ENCODE results near the gene MITF. TPM values are rescaled to one million over a fixed set of nuclear protein-coding genes. Genes with fewer than 3 reads are reported as not detected.

MITF gene
- polyA plus RNA-seq, 3 donors from 2014 or later, result 0.68 to 2.3 TPM; not detected in 1

GRCh38 chr3:69772152-69772867 is 33.0 kb downstream of the MITF start:
- no peaks in the 10 kb centered on the region for H3K27me3 Mint-ChIP-seq (ENCODE audit: low read depth in 3 of 3)

GRCh38 chr3:69774029-69774428 is 34.8 kb downstream of the MITF start:
- no peak overlapping the region for H3K27ac Mint-ChIP-seq
- H3K36me3 Mint-ChIP-seq, result no peaks in the 10 kb centered on the region
- no peak for DNase-seq
- H3K4me3 Mint-ChIP-seq, result no peak overlapping the region
- H3K27me3 Mint-ChIP-seq (ENCODE audit: low read depth in 3 of 3), result peaks cover 0 to 4% (median 0%) of the 10 kb centered on the region in 3 donors
- H3K4me1 Mint-ChIP-seq, result no peaks in the 10 kb centered on the region
- peaks cover 0 to 3% (median 0%) of the 10 kb centered on the region in 6 donors for H3K9me3 Mint-ChIP-seq

More at GRCh38 chr3:69772152-69772867, 33.0 kb downstream of the MITF start:
- no peak for DNase-seq
- H3K4me3 Mint-ChIP-seq, result no peak overlapping the region
- peaks cover 0 to 7% (median 0%) of the 10 kb centered on the region in 6 donors for H3K9me3 Mint-ChIP-seq
- H3K4me1 Mint-ChIP-seq, result no peaks in the 10 kb centered on the region
- no peak overlapping the region for H3K27ac Mint-ChIP-seq
- no peaks in the 10 kb centered on the region for H3K36me3 Mint-ChIP-seq

DNA sequence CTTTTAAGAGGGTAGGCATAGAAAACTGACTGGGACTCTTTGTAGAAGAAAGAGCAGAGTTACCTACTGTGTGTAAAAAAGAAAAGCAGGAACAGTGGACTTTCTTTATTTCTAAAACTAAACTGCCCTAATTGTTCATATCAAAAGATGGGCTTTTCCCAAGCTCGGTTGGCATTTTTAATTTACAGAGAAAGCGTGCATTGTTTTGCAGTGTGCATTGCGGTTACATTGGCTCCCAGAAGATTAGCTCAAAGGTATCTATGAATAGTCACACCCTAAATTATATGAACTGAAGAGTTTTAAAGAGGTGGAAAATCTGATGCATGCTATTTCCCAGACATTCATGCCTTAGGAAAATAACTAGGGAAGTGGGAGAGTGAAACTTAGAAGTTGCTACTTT is 36.5 kb downstream of the MITF start:
- Mint-ChIP-seq H3K36me3 (no peaks in the 10 kb centered on the region), H3K4me1 (no peaks in the 10 kb centered on the region), H3K27ac (no peak overlapping the region), H3K27me3 (ENCODE audit: low read depth in 3 of 3) (peaks cover 0 to 4% (median 1%) of the 10 kb centered on the region in 3 donors), H3K4me3 (no peak overlapping the region), H3K9me3 (peaks cover 0 to 5% (median 0%) of the 10 kb centered on the region in 6 donors)
- DNase-seq, result no peak

GRCh38 chr3:69776289-69776688 is 37.0 kb downstream of the MITF start:
- Mint-ChIP-seq H3K4me1 (no peaks in the 10 kb centered on the region), H3K27me3 (ENCODE audit: low read depth in 3 of 3) (peaks cover 0 to 4% (median 1%) of the 10 kb centered on the region in 3 donors), H3K36me3 (no peaks in the 10 kb centered on the region), H3K27ac (no peak overlapping the region), H3K4me3 (no peak overlapping the region), H3K9me3 (peaks cover 0 to 5% (median 0%) of the 10 kb centered on the region in 6 donors)
- no peak for DNase-seq

DNA sequence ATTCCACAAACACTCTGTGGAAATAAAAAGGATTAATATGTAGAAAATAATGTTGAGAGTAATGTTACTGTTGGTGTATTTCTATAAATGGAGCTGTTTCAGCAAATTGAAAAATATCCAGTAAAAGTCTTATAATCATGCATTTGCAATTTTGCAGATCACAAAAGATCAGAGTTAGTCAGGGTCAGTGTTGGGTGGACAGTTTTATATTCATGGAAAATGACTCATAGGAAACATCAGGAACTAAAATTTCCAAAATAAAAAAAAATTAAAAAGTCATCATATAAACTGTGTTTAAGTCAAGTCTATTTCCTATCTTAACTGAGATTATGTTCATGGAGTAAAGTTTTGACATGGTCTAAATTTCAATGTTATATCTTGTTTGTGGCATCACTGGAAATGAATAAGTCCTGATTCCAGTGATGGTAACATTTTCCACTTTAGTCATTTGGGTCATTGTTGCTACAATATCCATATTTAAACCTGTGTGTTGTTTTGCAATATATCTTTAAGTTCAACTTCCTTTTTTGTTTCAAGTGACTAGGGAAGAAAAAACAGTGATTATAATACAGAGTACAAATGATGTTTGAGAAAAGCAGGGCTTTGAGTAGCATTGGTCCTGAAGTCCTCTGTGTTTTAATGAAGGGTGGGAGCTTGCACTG is 37.8 kb downstream of the MITF start:
- peaks cover 0 to 5% (median 0%) of the 10 kb centered on the region in 6 donors for H3K9me3 Mint-ChIP-seq
- no peak overlapping the region for H3K4me3 Mint-ChIP-seq
- no peak for DNase-seq
- H3K27me3 Mint-ChIP-seq (ENCODE audit: low read depth in 3 of 3), result peaks cover 0 to 4% (median 1%) of the 10 kb centered on the region in 3 donors
- H3K36me3 Mint-ChIP-seq, result no peaks in the 10 kb centered on the region
- no peak overlapping the region for H3K27ac Mint-ChIP-seq
- H3K4me1 Mint-ChIP-seq, result no peaks in the 10 kb centered on the region

GRCh38 chr3:69777582-69777967 is 38.3 kb downstream of the MITF start:
- H3K4me1 Mint-ChIP-seq, result no peaks in the 10 kb centered on the region
- no peaks in the 10 kb centered on the region for H3K36me3 Mint-ChIP-seq
- H3K27me3 Mint-ChIP-seq (ENCODE audit: low read depth in 3 of 3), result peaks cover 0 to 4% (median 1%) of the 10 kb centered on the region in 3 donors

DNA sequence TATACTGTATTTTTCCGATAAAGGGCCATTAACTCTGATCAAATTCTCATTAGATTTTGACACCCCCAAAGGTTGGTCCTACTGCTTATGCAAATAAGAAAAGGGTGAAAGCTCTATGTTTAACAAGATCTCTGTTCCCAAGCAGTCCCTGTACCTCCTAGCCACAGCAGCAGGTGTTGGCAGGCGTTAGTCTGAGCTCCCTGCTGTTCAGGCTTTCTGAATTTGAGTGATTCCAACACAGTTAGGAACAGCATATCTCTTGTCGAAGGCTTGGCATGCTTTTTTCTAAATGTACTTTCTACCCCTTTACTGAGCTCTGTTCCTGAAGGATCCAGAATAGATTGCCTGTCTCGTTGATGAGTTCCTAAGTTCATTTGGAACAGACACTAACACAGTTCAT is 42.3 kb downstream of the MITF start:
- Mint-ChIP-seq H3K4me3 (no peak overlapping the region), H3K27me3 (ENCODE audit: low read depth in 3 of 3) (peaks cover 0 to 4% (median 1%) of the 10 kb centered on the region in 3 donors), H3K9me3 (peaks cover 0 to 2% (median 0%) of the 10 kb centered on the region in 6 donors), H3K4me1 (no peaks in the 10 kb centered on the region), H3K36me3 (no peaks in the 10 kb centered on the region), H3K27ac (no peak overlapping the region)
- DNase-seq, result no peak

More at GRCh38 chr3:69777582-69777967, 38.3 kb downstream of the MITF start:
- DNase-seq, result no peak
- Mint-ChIP-seq H3K9me3 (peaks cover 0 to 5% (median 0%) of the 10 kb centered on the region in 6 donors), H3K4me3 (no peak overlapping the region), H3K27ac (no peak overlapping the region)

DNA sequence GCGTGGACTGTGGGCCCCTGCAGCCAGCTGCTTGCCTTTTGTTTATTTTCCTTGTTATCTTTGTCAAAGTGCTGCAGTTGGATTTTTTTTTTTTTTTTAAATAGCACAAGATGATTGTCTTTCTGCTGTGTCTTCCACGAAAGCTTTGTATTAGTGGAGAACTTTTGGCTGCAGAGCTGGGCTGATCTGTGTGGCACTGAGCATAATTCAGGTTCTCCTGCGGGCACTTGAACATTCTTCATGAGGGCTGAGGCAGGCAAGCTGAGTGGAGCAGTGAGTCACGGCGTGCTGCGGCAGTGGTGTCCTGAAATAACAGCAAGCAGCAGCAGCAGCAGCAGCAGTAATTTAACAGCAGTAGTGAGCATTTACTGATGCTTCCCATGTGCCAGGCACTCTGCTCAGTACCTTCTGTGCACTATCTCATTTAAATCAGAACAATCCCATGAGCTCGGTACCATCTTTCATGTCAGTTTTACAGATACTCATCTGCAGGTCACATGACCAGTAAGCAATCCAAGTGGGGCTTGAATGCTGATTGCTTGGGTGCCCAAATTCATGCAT is 45.8 kb downstream of the MITF start:
- H3K36me3 Mint-ChIP-seq, result no peaks in the 10 kb centered on the region
- peaks cover 0 to 7% (median under 1%) of the 10 kb centered on the region in 6 donors for H3K9me3 Mint-ChIP-seq

DNA sequence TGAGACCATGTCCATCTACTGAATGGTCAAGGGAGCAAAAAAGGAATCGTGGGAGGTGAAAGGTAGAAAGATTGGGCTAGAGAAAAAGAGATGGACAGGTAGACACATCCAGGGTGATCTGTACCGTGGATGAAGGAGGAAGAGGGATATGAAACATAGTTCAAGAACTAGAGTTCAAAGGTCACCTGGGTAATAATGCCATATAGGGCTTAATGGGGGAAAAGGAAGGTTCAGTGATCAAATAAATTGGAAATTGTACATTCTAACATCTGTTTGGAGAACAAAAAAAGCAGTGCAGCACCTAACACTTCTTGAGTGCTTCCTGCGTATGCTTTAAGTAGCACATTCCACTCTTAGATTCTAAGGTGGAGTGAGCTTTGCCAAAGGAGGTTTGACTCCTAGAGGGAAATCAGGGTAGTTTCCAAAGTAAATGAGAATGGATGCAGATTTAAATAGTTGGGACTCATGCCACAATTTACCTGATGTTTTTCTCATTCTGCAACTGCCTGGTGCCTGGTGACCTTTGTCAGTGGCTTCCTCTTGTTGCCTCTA is 46.6 kb downstream of the MITF start:
- H3K4me3 Mint-ChIP-seq, result no peak overlapping the region
- DNase-seq, result no peak
- no peaks in the 10 kb centered on the region for H3K36me3 Mint-ChIP-seq
- H3K27ac Mint-ChIP-seq, result no peak overlapping the region
- peaks cover 0 to 2% (median 0%) of the 10 kb centered on the region in 3 donors for H3K27me3 Mint-ChIP-seq (ENCODE audit: low read depth in 3 of 3)
- H3K9me3 Mint-ChIP-seq, result peaks cover 0 to 7% (median under 1%) of the 10 kb centered on the region in 6 donors
- no peaks in the 10 kb centered on the region for H3K4me1 Mint-ChIP-seq

More for the DNA sequence above, 45.8 kb downstream of the MITF start:
- H3K27me3 Mint-ChIP-seq (ENCODE audit: low read depth in 3 of 3), result peaks cover 0 to 2% (median 0%) of the 10 kb centered on the region in 3 donors
- H3K4me3 Mint-ChIP-seq, result no peak overlapping the region
- H3K4me1 Mint-ChIP-seq, result no peaks in the 10 kb centered on the region
- H3K27ac Mint-ChIP-seq, result no peak overlapping the region
- DNase-seq, result no peak

GRCh38 chr3:69786854-69787253 is 47.6 kb downstream of the MITF start:
- no peak overlapping the region for H3K4me3 Mint-ChIP-seq
- peaks cover 0 to 2% (median 0%) of the 10 kb centered on the region in 3 donors for H3K27me3 Mint-ChIP-seq (ENCODE audit: low read depth in 3 of 3)
- no peak overlapping the region for H3K27ac Mint-ChIP-seq
- DNase-seq, result no peak
- H3K4me1 Mint-ChIP-seq, result no peaks in the 10 kb centered on the region
- H3K9me3 Mint-ChIP-seq, result peaks cover 0 to 7% (median under 1%) of the 10 kb centered on the region in 6 donors
- H3K36me3 Mint-ChIP-seq, result no peaks in the 10 kb centered on the region

- Mint-ChIP-seq H3K36me3 (no peaks in the 10 kb centered on the region), H3K27me3 (ENCODE audit: low read depth in 3 of 3) (peaks cover 0 to 2% (median 0%) of the 10 kb centered on the region in 3 donors), H3K4me3 (no peak overlapping the region), H3K4me1 (no peaks in the 10 kb centered on the region), H3K27ac (no peak overlapping the region), H3K9me3 (peaks cover 0 to 7% (median under 1%) of the 10 kb centered on the region in 6 donors)
- DNase-seq, result no peak
Observed at GRCh38 chr3:69787436-69788168, 48.3 kb downstream of the MITF start.

GRCh38 chr3:69791106-69791505 is 51.8 kb downstream of the MITF start:
- Mint-ChIP-seq H3K27ac (no peak overlapping the region), H3K27me3 (ENCODE audit: low read depth in 3 of 3) (peaks cover 0 to 2% (median 0%) of the 10 kb centered on the region in 3 donors), H3K36me3 (no peaks in the 10 kb centered on the region), H3K4me3 (no peak overlapping the region), H3K4me1 (no peaks in the 10 kb centered on the region), H3K9me3 (peaks cover 0 to 7% (median 0%) of the 10 kb centered on the region in 6 donors)
- no peak for DNase-seq

DNA sequence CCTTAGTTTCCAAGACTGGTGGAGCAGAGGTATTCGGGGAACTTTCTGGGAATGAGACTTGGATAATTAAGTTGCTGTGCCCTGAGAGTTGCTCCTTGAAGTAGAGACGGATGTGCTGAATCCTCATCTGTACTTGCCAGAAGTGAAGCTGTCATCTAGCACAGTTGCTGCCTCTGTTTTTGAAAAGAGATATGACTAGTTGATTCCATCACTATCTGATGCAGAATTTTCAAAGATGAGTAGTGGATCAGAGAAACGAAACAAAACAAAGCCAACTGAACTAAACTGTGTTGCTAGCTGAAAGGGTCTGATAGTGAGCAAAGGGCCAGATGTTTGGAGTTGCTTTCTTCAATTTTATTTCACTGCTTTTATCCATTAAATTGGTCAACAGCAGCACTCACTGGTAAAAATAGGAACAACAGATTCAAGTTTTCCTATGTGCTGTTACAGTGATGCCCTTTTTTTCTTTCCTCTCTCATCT is 52.7 kb downstream of the MITF start:
- no peak for DNase-seq
- H3K27me3 Mint-ChIP-seq (ENCODE audit: low read depth in 3 of 3), result peaks cover 0 to 2% (median 0%) of the 10 kb centered on the region in 3 donors
- H3K27ac Mint-ChIP-seq, result no peak overlapping the region
- H3K36me3 Mint-ChIP-seq, result no peaks in the 10 kb centered on the region
- H3K4me3 Mint-ChIP-seq, result no peak overlapping the region
- no peaks in the 10 kb centered on the region for H3K4me1 Mint-ChIP-seq
- peaks cover 0 to 7% (median 0%) of the 10 kb centered on the region in 6 donors for H3K9me3 Mint-ChIP-seq
